ENCODE measurements around the gene ATP8B2.
A peak's percentile ranks its signal among the peaks of the same experiment; 100 is the strongest.

The ATP8B2 gene

GRCh38 chr1:154325583-154326545 lies 539 bp downstream of the ATP8B2 start (continued):
- TF ChIP-seq ZXDB (tag by site-specific recombination; IDR thresholded peaks at IDR 0.05) (0 out of 2 replicates have a peak, but pooled peaks have one; percentile 27), HOXC10 (CRISPR knock-in tag; IDR thresholded peaks at IDR 0.05) (no peak), ZSCAN30 (tag by site-specific recombination; IDR thresholded peaks at IDR 0.05) (no peak), ZBTB20 (tag by site-specific recombination; IDR thresholded peaks at IDR 0.05) (peak; percentile 89; the same call in 1 of the 2 replicates), ZNF16 (tag by site-specific recombination; IDR thresholded peaks at IDR 0.05; ENCODE audit: low read depth) (no peak), ZNF843 (tag by site-specific recombination; IDR thresholded peaks at IDR 0.05) (no peak), PRDM6 (tag by site-specific recombination; IDR thresholded peaks at IDR 0.05) (no peak), SP2 (tag by site-specific recombination; IDR thresholded peaks at IDR 0.05) (peak; percentile 25), ZNF223 (tag by site-specific recombination; IDR thresholded peaks at IDR 0.05) (no peak), ZBTB11 (tag by site-specific recombination; conservative IDR thresholded peaks at IDR 0.05; ENCODE audit: low read depth) (0 out of 2 replicates have a peak, but pooled peaks have one; percentile 9), ZNF624 (tag by site-specific recombination; IDR thresholded peaks at IDR 0.05) (no peak), ZNF24 (tag by site-specific recombination; IDR thresholded peaks at IDR 0.05) (no peak), WT1 (tag by site-specific recombination; IDR thresholded peaks at IDR 0.05) (peak; percentile 37; the same call in 1 of the 2 replicates), ZNF580 (tag by site-specific recombination; IDR thresholded peaks at IDR 0.05) (no peak), KLF7 (tag by site-specific recombination; IDR thresholded peaks at IDR 0.05; ENCODE audit: borderline replicate concordance) (no peak), OSR2 (tag by site-specific recombination; IDR thresholded peaks at IDR 0.05) (no peak), ZFP3 (tag by site-specific recombination; IDR thresholded peaks at IDR 0.05; ENCODE audit: low read depth) (no peak), ZSCAN23 (tag by site-specific recombination; IDR thresholded peaks at IDR 0.05) (no peak), ZNF280D (tag by site-specific recombination; IDR thresholded peaks at IDR 0.05) (no peak), ZNF18 (tag by site-specific recombination; IDR thresholded peaks at IDR 0.05) (no peak), ZNF112 (tag by site-specific recombination; IDR thresholded peaks at IDR 0.05) (no peak), PRDM2 (tag by site-specific recombination; IDR thresholded peaks at IDR 0.05; ENCODE audit: borderline replicate concordance) (no peak)

Data from HEK293 (cell line).